NCI-H524 treated with DMSO at 0.1 percent for 48 hours (cell line): ENCODE results near the gene PBX1.

Experiments used
- DNase-seq: peaks from one replicate; lab custom pipeline; 2025; lab: John Stamatoyannopoulos, UW

The PBX1 gene

DNA sequence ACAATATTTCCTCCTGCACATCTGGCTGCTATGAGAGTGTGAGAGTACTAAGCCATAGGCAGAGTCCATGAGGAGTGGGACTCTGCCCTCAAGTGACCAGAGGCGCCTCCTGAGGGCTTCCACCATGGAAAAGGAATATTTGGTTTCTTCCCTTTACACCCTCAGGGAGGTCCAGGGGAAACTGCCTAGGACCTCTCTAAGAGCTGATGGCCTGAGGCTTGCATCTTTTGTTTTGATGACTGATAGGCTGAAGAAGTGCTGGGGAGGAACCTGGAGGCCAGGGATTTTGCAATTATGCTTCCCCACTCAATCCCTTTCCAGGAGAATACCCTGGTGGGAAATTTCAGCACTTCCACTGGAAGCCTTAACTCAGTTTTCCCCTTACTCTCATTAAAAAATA, 111.0 kb downstream of the PBX1 start:
- DNase-seq: no peak

DNA sequence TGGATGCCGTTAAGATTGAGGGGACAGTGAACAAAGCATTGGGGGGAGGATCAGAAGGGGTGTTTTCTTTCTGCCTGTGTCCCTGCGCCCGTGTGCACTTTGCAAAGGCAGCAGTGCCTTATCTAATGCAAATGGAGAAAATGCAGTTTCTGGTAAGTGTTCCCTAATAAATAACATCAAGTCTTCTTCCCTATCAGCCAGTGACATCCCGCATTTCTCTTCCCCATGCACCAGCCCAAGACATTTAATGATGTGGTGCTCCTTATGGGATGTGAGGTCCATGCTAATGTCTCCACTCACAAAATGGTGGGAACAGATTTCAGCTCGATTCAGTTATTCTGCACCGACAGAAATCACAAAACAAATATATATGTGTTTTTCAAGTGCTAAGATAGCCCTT, 111.8 kb downstream of the PBX1 start:
- no peak for DNase-seq

DNA sequence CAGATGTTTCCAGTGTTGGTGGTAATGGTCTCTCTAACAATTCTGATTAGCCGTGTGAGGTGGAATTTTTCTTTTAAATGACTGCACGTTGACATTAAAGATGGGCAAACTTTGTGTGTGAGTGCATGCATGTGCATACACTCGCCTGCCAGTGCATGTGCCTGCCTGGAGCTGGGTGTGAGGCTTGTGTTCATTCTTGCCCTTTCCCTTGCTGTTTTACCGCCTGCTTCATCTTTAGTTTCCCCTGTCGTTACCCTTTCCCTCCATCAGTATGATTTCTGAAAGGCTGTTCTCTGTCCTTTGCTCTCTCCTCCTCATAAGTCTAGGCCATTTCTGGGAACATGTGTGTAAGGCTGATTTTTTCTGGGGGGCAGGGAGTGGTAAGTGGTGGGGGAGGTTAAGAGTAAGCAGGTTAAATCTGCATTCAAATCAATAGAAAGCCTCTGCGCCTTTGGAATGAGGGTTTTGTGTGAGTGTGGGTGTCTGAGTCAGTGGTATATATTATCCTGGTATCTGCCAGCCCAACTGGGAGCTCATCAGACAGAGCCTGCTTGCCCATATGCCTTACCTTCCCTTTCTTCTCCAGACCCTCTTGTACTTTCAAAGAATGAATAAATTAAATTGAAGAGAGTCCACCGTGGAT, 112.5 kb downstream of the PBX1 start:
- no peak for DNase-seq

DNA sequence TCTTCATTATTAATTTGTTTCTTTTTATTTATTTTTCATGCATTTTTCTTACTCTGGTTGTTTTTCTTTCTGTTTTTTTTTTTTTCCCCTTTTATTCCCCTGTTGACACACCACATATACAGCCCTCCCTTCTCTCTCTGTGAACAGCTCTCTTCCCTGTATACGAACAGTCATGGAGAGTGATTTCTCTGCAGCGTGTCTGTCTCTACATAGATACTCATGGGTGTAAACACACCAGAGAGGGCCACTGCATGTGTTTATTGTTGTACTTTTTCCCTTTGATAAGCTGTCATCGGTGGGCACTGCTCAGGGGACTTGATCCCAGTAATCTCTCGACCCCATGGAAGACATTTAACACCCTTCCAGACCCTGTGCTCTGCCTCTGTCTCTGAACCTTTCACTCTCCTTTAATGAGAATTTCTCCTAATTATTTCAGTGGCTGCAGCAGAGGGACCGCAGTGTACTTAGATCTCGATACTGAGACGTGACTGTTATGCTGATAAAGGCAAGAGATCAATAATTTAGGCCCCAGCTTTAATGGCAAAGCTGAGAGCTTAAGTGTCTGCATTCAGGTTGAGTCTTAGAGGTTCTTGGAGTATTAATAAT, 113.1 kb downstream of the PBX1 start:
- no peak for DNase-seq

DNA sequence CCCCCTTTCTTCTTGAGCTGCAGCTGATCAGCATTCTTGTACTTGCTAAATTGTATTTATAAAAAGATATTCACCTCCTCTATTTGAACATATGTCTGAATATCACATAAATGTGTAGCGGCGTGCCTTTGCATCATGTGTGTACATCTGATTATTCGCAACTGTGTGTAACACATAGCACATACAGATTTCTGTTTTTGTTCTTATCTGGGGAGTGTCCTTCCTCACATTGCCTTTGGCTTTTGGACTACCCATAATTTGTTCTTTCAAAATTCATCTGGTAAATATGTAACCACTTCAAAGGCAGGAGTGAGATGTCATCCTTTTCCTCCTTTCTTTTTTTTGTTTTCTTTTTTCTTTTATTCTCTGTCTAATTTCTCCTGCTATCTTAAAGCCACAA, 113.6 kb downstream of the PBX1 start:
- DNase-seq: no peak

DNA sequence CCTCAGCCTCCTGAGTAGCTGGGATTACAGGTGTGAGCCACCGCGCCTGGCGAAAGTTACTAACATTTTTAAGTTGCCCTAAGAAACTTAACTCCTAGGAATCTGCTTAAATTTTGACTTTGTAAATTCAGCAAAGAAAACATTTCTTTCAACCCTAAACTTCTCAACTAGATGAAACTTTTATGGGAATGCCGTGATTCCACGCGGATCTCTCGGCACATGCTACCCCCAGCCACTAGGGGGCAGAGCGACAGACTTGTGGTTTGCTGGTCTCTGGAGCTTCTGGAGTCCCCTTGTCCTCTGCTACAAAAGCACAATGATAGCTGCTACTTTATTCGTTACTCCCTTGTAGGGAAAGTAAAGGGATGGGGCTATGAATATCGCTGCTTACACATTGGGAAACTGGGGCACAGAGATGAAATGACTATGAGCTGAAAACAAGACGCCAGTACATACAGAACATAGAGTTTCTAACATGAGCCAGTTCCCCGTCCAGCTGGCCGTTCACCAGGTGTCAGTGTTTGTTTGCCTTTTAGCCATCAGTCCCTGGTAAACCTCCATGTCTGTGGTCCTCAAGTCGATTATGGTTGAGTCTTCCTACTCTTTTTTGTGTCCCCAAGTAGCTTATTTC, 114.7 kb downstream of the PBX1 start:
- DNase-seq: no peak

DNA sequence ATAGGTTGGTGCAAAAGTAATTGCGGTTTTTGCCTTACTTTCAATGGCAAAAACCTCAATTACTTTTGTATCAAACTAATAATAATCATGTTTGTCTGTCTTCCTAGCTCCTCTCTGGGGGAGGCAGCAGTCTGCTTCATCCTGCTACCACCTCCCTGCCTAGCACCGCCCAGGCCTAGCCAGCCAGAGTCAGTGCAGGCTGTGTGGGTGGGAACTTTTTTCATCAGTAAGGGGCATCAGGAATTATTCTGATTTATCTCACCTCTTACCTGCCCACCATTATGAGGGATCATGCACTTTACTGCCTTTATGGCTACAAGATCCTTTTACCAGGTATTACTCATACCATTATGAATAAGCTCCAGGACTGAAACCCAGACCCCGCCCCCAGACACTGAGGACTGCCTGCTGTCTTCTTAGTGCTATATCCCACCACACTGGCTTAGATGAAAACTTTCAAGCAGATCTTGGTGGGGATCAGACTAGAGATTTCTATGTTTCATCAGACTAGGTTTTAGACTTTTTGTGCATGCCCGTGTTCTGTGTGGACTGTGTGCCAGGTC, 116.4 kb downstream of the PBX1 start:
- DNase-seq: no peak

DNA sequence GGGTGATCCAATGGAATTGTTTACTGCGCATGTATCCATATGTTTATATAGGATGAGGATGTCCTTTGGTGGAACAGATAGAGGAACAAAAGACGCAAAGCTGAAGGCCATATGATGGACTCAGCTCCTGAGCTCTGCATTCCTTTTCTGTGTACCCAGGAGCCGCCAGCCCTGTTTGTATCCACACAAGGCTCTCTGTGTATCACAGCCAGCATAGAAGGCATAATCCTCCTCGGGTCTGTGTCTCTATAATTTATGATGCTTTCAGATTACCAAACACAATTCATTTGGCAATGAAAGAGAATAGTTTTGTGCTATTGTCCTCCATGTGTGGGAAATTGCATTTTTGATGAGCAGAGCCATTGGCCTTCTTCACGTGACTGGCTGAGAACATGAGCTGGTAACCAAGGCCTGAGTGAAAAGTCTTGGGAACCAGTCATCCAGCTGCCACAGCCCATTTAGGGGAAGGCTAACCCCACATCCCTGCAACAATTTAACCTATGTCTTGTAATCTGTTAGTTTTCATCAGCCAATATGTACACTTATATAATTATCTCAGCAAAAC, 119.2 kb downstream of the PBX1 start:
- DNase-seq: no peak

DNA sequence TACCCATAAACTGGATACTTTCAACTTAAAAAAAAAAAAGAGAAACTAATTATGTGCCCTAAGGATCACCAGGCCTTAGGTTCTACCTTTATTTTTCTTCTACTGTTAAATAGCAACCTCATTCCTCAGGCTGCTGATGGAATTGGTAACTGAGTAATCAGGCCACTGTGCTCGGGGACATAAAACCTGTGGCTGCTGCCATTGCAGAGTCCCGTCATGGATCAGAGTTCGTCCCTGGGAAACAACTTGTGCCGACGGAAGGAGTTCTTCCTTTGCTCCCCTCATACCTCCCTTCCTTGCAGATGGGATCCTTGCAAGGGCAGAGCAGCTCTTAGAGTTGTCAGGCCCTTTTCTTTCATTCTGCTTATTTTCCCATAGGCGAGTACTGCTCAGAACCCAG, 123.6 kb downstream of the PBX1 start:
- DNase-seq: no peak

DNA sequence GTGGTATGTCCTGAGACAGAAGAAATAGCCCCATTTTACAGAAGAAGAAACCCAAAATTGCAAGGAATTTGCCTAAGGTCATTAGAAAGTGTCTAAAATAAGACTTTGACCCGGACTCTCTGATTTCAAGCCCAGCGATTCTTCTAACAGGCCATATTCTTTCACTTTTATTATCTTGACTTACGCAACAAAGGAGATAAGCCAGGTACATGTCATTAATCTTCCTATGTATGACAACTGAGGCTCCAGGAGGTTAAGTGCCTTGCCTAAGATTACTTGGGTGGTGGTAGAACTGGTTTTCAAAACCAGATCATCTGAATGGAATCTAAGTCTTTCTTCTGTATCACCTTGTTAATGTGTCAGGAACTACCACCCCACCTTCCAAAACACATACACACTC, 124.3 kb downstream of the PBX1 start:
- no peak for DNase-seq

DNA sequence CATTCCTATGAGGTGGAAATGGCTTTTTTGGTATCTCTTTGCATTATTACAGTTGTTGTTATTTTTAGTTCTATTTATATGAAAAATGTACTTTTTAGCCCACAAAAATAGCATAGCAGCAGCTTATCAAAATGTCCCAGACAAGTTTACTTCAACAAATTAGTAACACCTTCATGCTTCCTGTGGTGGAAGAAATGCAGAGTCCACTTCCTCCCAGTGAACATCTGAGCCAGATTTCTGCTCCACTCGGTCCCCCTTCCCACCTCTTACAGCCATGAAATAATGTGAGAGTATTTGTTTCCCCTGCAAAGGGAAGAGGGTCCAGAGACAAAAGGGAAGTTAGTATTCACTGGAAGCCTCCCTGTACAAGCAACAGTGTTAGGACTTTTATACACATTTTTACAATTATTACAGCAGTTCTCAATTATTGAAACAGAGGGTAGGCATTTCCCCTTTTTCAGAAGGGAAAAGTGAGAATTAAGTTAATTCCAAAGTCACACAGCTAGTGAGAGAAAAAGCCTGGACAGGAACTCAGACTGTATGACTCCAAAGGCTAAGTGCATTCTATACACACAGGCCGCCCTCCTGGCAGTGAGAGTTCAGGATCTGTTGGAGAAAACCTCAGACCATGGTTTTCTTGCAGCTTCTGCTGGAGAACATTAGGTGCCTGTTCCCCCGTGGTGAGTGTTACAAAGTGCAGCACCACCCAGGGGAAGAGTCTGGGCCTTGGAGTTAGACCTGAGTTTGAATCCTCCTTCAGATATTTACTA, 126.5 kb downstream of the PBX1 start:
- DNase-seq: no peak

DNA sequence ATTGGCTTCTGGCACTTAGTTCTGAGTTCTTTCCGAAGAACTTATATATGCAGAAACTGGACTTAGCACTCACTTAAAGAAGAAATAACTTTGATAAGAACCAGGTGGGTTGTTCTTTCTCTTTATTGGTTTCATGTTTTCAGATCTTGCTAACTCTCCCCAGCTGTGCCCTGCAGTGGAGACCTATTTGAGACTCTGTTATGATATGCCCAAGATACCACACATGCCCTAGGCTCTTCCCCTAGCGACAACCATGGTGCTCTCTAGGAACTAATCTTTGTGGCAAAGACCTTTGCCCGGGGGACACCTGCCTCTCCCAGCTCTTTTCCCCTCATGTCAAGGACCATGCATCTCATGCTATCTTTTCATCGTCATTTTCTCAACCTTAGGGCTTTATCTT, 128.8 kb downstream of the PBX1 start:
- DNase-seq: no peak

DNA sequence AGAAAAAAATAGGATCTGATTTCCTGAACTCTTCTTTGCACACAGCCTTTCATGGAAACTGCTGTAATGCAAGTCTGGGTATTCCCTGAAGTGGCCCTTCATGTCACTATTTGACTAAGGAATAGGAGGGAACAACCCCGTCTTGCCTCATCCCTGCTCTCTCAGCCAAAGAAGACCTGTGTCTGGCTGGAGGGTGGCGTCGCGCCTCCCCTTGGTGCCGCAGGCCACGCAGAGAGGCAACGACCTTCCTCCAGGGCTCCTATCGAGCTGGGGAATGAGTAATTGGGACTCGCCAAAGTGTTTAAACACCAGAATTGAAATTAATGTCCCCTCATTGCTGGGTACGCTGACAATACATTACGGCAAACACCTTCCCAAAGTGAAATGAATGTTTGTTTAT, 129.8 kb downstream of the PBX1 start:
- DNase-seq: no peak

DNA sequence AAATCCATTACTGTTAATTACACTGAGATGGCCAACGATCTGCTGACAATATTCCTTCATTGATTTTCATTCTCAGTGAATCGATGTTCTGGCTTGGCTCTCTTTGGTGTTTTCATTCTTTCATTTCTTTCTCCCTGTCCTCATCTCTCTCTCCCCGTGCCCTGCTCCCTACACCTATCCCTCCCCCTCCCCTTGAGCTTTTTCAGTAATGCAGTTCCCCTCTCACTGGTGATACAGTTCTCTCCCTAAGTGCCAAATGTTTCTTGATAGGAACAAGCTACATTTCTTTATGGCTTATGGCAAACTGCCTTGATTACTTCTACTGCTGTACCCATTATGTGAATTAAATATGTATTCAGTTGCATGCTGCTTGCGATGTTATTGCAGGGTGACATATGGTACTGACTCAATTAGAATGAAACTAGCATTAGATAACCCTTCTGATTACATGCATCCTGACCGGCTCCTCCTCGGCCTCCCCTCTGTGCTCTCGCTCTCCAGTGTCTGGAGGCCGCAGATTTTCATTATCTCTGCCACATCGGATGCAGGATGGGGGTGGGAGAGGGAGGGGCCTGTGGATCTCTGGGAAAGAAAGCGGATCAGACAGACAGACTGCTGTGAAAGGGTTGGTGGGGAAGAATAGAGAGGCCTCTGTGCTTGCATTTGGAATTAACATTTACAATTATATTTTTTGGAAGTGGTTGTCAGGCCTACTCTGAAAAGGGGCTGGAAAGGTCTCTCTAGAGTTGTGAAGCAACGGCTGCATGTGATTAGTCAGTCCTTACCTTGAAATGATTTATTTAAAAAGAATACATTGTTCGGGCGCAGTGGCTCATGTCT, 130.9 kb downstream of the PBX1 start:
- DNase-seq: peak; percentile 22

DNA sequence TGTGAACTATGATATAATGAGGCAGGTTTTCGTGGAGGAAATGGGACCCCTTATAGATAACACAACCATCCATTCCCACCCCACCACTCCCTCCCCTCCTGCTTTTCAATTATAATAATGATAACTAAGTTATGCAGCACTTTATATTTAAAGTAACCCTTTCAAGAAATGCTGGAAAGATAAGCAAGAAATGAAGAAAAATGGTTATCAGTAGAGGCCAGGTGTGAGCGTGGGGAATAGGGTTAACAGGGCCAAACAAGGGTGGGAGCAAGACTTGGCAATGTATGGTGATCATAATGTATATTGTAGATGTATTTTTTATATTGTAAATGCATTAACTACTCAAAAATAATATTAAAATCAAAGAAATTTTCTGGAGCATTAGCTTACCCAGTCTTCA, 133.4 kb downstream of the PBX1 start:
- DNase-seq: no peak

DNA sequence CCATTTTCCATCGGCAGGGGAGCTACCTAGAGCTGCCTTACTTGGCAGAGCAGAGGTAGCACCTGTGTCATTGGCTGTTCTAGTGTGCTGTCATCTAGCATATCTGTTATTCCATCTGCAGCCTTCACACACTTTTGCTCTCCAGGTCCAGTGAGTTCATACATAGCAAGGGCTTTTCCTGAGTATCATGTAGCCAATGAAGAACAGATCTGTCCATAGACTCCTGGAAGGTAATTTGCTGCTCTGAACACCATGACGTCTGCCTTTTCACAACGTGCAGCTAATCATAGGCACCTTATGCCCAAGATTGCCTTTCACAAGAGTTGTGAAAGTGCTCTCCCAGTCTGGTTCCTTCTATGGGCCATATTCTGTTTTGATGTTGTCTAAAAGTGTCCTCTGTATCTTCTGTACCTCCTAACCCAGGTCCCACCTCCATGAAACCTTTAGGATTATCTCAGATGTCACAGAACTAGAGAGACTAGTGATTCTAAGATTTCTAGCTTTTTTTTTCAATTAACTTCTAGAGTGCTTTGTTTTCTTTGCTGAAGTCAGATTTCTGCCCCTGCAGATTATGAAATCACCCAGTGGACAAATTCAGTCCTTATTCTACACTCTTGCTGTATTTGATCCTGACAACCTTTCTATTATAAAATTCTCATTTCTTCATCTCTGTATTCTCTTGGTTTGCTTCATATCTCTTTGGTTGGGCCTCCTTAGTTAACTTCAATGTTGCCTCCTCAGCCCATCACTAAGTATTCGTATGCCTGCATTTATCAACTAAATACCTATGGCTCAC, 134.8 kb downstream of the PBX1 start:
- no peak for DNase-seq

DNA sequence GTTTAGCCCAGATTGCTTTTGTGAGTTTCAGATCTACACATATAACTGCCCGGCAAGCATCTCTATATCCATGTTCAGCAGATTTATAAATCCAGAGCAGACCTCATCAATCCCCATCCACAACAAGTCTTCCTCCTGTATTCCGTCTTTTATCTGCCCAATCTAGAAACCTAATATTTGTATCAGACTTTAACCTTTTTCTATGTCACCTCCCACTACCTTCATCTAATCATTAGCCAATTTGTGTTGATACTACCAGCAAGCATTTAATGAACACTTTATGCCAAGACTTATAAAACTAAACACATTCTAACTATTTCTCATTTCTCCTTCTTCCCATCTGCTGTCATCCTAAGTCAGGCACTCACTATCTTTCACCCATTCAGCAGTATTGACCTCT, 135.5 kb downstream of the PBX1 start:
- DNase-seq: no peak

DNA sequence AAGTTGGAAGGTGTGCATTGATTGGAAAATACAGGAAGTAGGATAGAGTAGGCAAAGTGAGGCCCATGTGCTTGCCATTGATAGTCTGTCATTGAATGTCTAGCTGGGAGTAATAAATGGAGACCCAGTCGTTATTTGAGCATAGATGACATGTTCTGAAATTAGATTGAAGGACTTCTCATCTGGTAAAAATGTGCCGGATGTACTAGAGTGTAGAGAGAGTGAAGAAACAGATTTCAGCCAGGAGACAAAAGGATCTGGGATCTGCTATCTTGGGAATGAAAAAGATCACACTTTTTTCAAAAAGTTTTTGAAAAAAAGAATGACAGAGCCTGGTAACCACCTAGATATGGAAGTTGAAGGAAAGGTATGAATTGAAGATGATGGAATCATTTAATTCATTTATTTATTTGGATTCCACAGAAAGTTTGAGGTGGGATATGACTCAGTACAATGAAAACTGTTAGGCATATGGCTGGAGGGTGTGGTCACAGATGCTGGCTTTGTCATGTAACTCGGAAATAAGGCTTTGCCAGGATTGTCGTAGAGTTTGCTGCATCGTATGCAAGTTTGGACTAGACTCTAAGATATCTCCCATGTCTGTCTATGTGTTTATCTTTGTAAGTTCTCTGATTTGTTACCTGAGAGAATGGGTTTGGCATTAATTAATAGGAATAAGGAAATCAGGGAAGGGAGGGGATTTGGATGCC, 137.1 kb downstream of the PBX1 start:
- DNase-seq: no peak

DNA sequence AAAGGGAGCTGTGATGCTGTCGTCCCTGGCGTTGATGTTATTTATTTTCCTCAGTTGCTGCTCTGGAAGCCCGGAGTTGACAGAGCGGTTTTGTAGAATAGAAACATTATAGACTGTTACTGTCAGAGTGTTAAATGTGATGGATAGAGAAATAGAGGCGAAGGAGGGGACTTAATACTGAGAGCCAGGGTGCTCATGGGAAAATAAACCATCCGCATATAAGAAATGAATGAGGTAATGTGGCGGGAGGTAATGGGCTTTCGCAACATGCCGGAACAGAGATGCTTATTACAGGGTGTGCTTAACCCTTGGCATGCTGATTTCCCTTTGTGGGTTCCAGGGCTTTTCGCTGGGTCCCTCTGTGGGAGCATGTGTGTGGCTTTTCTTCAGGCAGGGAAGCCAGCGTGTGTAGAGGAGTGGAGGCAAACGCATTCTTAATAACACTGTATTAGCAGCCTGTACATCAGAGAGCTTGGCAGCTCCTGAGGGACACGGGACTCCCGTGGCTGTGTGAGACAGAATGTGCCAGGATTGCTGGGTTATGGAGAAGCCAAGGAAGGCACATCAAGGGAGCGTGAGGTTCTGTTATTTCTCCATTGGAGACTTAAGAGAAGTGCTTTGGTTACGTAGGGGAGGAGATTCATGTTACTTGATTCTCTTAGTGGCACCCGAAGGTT, 141.0 kb downstream of the PBX1 start:
- DNase-seq: no peak
